H1 (cell line): ENCODE results near the gene MIDN. TPM values are rescaled to one million over a fixed set of nuclear protein-coding genes. Genes with fewer than 3 reads are reported as not detected.

Experiments used
- ATF2 ChIP-seq: IDR thresholded peaks from 2 replicates; pipeline ENCODE4 v1.6.1; 2012; ENCODE audit warnings: low read length, inconsistent platforms
- ATF3 ChIP-seq: IDR thresholded peaks from 2 replicates; pipeline ENCODE4 v1.6.1; 2011; ENCODE audit warnings: low read depth, mild to moderate bottlenecking, low read length; ENCODE audit not compliant: insufficient read depth
- BACH1 ChIP-seq: IDR thresholded peaks from 2 replicates; pipeline ENCODE4 v1.6.1; 2012; ENCODE audit warnings: low read length, improper control_type of control experiment
- CBX8 ChIP-seq: fragments of 300-800, 300-1000 bp; sonication (generic); IDR thresholded peaks from 2 replicates; pipeline ENCODE4 v1.7.1; 2016; ENCODE audit warnings: low read depth, low read length, borderline replicate concordance
- CHD2 ChIP-seq: IDR thresholded peaks from 2 replicates; pipeline ENCODE4 v1.6.1; 2012; ENCODE audit warnings: low read length, improper control_type of control experiment
- CTBP2 ChIP-seq: IDR thresholded peaks from 2 replicates; pipeline ENCODE4 v1.7.0; 2011; ENCODE audit warnings: borderline replicate concordance, mild to moderate bottlenecking, moderate library complexity, mixed read lengths, low read length; ENCODE audit not compliant: insufficient read depth, insufficient read length
- CTCF ChIP-seq, 3 experiments: IDR thresholded peaks; 1 replicate in 2 of 3; 2 replicates in 1 of 3; pipeline versions ENCODE4 v1.5.1 to v1.6.1; 2011; ENCODE audit warnings: low read length in 3 of 3, mild to moderate bottlenecking in 3 of 3, inconsistent platforms in 2 of 3, low read depth in 1 of 3, moderate library complexity in 1 of 3; ENCODE audit not compliant: insufficient read depth in 1 of 3; ENCODE audit errors: control extremely low read depth in 1 of 3
- GTF2F1 ChIP-seq: IDR thresholded peaks from 2 replicates; pipeline ENCODE4 v1.6.1; 2012; ENCODE audit warnings: low read depth, low read length, improper control_type of control experiment, borderline replicate concordance
- KDM1A ChIP-seq: fragments of 200-600, 300-600 bp; sonication (generic); IDR thresholded peaks from 2 replicates; pipeline ENCODE4 v1.7.1; 2016; ENCODE audit warnings: mild to moderate bottlenecking, low read length, borderline replicate concordance
- KDM4A ChIP-seq: IDR thresholded peaks from one replicate; pipeline ENCODE4 v1.7.1; 2012; ENCODE audit warnings: low read depth, mild to moderate bottlenecking, moderate library complexity, low read length, inconsistent platforms; ENCODE audit not compliant: severe bottlenecking
- RAD21 ChIP-seq, 2 experiments: IDR thresholded peaks in 1 of 2; conservative IDR thresholded peaks in 1 of 2; 2 replicates each; pipeline ENCODE4 v1.6.1; 2011; ENCODE audit warnings: low read depth in 2 of 2, low read length in 2 of 2, improper control_type of control experiment in 1 of 2, inconsistent platforms in 1 of 2, mild to moderate bottlenecking in 1 of 2, moderate library complexity in 1 of 2
- SAP30 ChIP-seq: fragments of 300-600 bp; sonication (generic); IDR thresholded peaks from 2 replicates; pipeline ENCODE4 v1.7.1; 2012; ENCODE audit warnings: low read length, moderate library complexity, mild to moderate bottlenecking, inconsistent platforms; ENCODE audit not compliant: insufficient read depth, insufficient replicate concordance
- SIRT6 ChIP-seq: IDR thresholded peaks from one replicate; pipeline ENCODE4 v1.7.1; 2012; ENCODE audit warnings: low read length, inconsistent platforms
- SP2 ChIP-seq: IDR thresholded peaks from 2 replicates; pipeline ENCODE4 v1.6.1; 2012; ENCODE audit warnings: mild to moderate bottlenecking, low read length, inconsistent platforms
- USF2 ChIP-seq: IDR thresholded peaks from 2 replicates; pipeline ENCODE4 v1.6.1; 2011; ENCODE audit warnings: low read length, improper control_type of control experiment
- polyA plus RNA-seq, 7 experiments: library from polyadenylated mRNA; depleted of rRNA in 3 of 7; stranded (reverse) in 5 of 7; unstranded in 2 of 7; fragments of >200 nt in 5 of 7; fragments of 200-250 nt in 2 of 7; gene quantifications; 1 replicate in 5 of 7; 2 replicates in 1 of 7; 4 replicates in 1 of 7; pipeline versions ENCODE4 v1.2.1 to v1.2.3, GENCODE V29; 2011 to 2013; ENCODE audit warnings: missing spikeins in 2 of 7, mixed read lengths in 2 of 7
- total RNA-seq: library from RNA; stranded (reverse); fragmentation: NEBNext Ultra II Directional; extraction: Animal tissue kit (Norgen Biotek cat#: 25700); gene quantifications from 2 replicates; pipeline ENCODE4 v1.2.1, GENCODE V29; 2021

MIDN gene
- total and polyA plus RNA-seq, 2 of the 8 experiments (the other 6 are each of a cell fraction or from before 2014, with no cell fraction given), result 39.8 to 159 TPM

- no peak for TF ChIP-seq GTF2F1
- no peak for TF ChIP-seq ATF3
- TF ChIP-seq CBX8, result no peak
- no peak for TF ChIP-seq CHD2
- no peak for TF ChIP-seq USF2
- no peak for TF ChIP-seq SAP30
- TF ChIP-seq SIRT6, result no peak
- peak; percentile 47 to 57 for TF ChIP-seq RAD21 (IDR thresholded peaks at IDR 0.05 in 1 of 2, conservative IDR thresholded peaks at IDR 0.05 in 1 of 2; ENCODE audit: low read depth in 2 of 2, low read length in 2 of 2)
- TF ChIP-seq SP2, result no peak
- no peak for TF ChIP-seq KDM1A
- peak; percentile 63 to 92 (median 69) for TF ChIP-seq CTCF (IDR thresholded peaks at IDR 0.05; ENCODE audit: control extremely low read depth in 1 of 3, insufficient read depth in 1 of 3, low read depth in 1 of 3, low read length in 3 of 3)
- no peak for TF ChIP-seq CTBP2
- no peak for TF ChIP-seq BACH1
- TF ChIP-seq KDM4A, result no peak
- TF ChIP-seq ATF2, result no peak
Observed at GRCh38 chr19:1220976-1221903, 27.1 kb upstream of the MIDN start (continued).
